Suprapubic skin (tissue), 4 donors: Measurements from ENCODE around the gene USP5. TPM values are rescaled to one million over a fixed set of nuclear protein-coding genes. Genes with fewer than 3 reads are reported as not detected.
A peak's percentile ranks its signal among the peaks of the same experiment; 100 is the strongest.
"Not testable (repeated sequence)": the region's sequence is repeated elsewhere in the genome, so short reads cannot be mapped to it uniquely, and the experiment has no call there.

Source experiments
- DNase-seq, 2 donors: peaks; one replicate each; pipeline ENCODE4 v3.0.0-alpha.2; 2019; ENCODE audit warnings: low spot score in 2 of 2
- H3K27ac ChIP-seq: fragments of 200-600 bp; sonication (generic); one replicate; pipeline ENCODE4 v1.5.1; 2019
- H3K27me3 ChIP-seq: fragments of 200-600 bp; sonication (generic); one replicate; pipeline ENCODE4 v1.5.1; 2019
- H3K36me3 ChIP-seq: fragments of 200-600 bp; sonication (generic); one replicate; pipeline ENCODE4 v1.5.1; 2019
- H3K4me1 ChIP-seq: fragments of 200-600 bp; sonication (generic); one replicate; pipeline ENCODE4 v1.5.1; 2019
- H3K4me3 ChIP-seq: fragments of 200-600 bp; sonication (generic); one replicate; pipeline ENCODE4 v1.5.1; 2019; ENCODE audit warnings: mild to moderate bottlenecking
- H3K9me3 ChIP-seq: fragments of 200-600 bp; sonication (generic); one replicate; pipeline ENCODE4 v1.5.1; 2019
- EP300 ChIP-seq: sonication (generic); formaldehyde crosslinking; IDR thresholded peaks from one replicate; pipeline ENCODE4 v1.6.1; 2017; ENCODE audit warnings: antibody characterized with exemption
- POLR2A ChIP-seq, 2 donors: fragments of 450-650 bp; IDR thresholded peaks; one replicate each; pipeline ENCODE4 v1.6.1; 2017; ENCODE audit warnings: antibody characterized with exemption in 2 of 2, mild to moderate bottlenecking in 2 of 2, moderate library complexity in 2 of 2
- POLR2AphosphoS5 ChIP-seq, 3 donors: sonication (generic); formaldehyde crosslinking; IDR thresholded peaks; one replicate each; pipeline ENCODE4 v1.6.1; 2017; ENCODE audit warnings: antibody characterized with exemption in 3 of 3
- WGBS: methylation state at CpG from one replicate; pipeline ENCODE4 v1.1.5; 2018; 5-methylcytosine and 5-hydroxymethylcytosine counted together
- total RNA-seq, 4 donors: library from RNA; depleted of rRNA; stranded (reverse); fragments of >200 nt; gene quantifications; one replicate each; pipeline ENCODE4 v1.1.0, GENCODE V29; 2016
- TF ChIP-seq, protein P1 (sequence below), 2 donors: fragments of 200-600 bp in 1 of 2; fragments of 450-650 bp in 1 of 2; sonication (generic) in 1 of 2; IDR thresholded peaks; one replicate each; pipeline ENCODE4 v1.5.1; 2016 to 2019; ENCODE audit warnings: antibody characterized with exemption in 2 of 2, mild to moderate bottlenecking in 1 of 2, moderate library complexity in 1 of 2

Gene USP5
- total RNA-seq, 4 donors from 2014 or later: 54.7 to 71.8 (median 68.9) TPM

DNA sequence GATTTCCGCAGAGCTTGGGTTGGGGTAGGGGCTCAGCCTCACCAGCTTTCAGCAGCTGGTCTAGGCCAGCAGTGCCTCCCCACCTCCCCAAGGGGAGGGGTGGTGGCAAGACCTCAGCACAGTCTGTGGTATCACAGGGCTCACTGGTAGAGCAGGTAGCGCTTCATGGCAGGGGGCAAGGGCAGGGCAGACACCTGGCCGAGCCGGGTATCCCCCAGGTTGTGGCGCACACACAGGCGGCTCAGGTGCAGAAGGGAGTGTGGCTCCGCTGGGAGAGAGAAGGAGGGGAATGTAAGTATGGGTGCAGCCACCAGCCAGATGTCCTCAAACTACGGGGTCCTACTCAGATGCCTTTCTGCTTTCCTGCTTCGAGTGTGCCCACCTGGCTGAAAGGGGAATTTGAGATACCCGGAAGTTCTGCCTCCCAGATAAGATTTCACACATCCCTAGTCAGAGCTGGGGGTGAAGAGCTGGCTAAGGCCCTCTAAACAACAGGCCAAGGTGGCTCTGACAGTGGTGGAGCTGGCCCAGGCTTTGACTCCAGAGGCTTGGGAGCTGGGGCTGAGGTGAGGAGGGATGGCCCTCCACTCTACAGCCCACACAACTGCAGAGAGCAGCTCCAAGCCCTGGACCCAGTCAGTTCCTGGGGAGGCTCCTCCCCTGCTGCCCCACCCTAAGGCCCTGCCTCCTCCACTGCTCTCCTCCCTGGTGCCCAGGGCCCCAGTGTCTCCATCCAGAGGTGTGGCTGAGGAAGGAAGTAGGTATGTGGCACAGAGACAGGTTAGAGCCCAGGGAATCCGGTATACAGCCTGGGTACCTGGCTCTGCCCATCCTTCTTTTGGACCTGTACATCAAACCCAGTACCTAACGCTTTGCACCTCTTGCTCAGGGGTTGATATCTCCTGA lies 19.4 kb downstream of the USP5 start:
- Histone ChIP-seq H3K4me3 (peak overlapping the region; percentile 90), H3K4me1 (peaks cover 69% of the 10 kb centered on the region)
- TF ChIP-seq, protein P1, sequence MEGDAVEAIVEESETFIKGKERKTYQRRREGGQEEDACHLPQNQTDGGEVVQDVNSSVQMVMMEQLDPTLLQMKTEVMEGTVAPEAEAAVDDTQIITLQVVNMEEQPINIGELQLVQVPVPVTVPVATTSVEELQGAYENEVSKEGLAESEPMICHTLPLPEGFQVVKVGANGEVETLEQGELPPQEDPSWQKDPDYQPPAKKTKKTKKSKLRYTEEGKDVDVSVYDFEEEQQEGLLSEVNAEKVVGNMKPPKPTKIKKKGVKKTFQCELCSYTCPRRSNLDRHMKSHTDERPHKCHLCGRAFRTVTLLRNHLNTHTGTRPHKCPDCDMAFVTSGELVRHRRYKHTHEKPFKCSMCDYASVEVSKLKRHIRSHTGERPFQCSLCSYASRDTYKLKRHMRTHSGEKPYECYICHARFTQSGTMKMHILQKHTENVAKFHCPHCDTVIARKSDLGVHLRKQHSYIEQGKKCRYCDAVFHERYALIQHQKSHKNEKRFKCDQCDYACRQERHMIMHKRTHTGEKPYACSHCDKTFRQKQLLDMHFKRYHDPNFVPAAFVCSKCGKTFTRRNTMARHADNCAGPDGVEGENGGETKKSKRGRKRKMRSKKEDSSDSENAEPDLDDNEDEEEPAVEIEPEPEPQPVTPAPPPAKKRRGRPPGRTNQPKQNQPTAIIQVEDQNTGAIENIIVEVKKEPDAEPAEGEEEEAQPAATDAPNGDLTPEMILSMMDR (IDR thresholded peaks at IDR 0.05): no peak
- TF ChIP-seq EP300 (no peak), POLR2AphosphoS5 (IDR thresholded peaks at IDR 0.05) (no peak), POLR2A (IDR thresholded peaks at IDR 0.05) (no peak)

DNA sequence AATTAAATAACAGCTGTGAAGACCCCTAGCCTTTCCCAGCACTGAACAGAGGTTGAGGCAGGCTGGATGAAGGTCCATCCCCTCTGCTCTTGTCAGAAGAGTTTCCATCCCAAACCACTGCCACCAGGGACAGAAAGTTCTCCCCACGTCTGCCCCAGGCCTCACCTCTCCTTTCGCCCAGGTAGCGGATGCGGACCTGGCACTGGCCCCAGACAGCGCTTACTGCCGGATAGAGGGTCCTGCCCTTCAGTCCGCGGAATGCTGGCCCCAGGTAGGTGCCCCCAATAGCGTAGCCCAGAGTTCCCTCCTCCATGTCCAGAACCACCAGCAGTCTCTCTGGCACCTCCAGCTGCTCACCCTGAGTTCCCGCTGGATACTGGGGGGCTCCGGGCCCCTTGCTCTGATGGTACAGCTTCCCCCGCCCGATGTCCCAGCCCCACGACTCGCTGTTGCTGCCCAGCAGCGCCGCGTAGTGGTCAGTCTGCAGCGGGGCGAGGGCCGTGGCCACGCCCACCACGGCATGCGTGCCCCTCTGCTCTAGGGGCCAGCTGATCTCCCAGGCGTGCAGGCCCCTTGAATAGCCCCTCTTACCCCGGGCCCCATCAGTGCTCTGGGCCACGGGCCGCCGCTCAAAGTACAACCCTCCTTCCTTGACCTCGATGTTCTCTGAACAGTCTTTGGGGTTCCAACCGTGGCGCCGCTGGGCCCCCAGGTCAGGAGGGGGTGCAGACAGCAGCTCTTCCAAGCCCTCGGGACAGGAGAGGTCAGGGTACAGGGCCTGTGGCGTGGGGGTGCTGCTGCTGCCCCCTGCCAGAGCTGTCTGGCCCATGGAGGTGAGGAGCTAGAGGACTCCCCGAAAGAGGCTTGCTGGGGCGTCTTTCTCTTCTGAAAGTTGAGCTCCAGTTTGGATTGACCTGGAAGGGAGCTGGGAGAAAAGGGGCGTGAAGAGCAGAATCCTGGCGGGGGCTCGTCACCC lies 20.4 kb downstream of the USP5 start:
- DNase-seq: peak; percentile 91 to 92
- H3K27ac ChIP-seq: peak overlapping the region; percentile 82
- peak overlapping the region; percentile 90 for H3K4me3 ChIP-seq
- TF ChIP-seq POLR2AphosphoS5 (IDR thresholded peaks at IDR 0.05): peak in 2 of 3 donors; percentile 3 to 46
- TF ChIP-seq, protein P1 (IDR thresholded peaks at IDR 0.05): peak; percentile 49 to 98
- no peak for TF ChIP-seq EP300
- no peak for TF ChIP-seq POLR2A (IDR thresholded peaks at IDR 0.05)
- H3K27me3 ChIP-seq: no peaks in the 10 kb centered on the region
- H3K36me3 ChIP-seq: peaks cover 21% of the 10 kb centered on the region
- under 1% methylated on average over 21 of the region's 40 CpGs for WGBS
- H3K4me1 ChIP-seq: peaks cover 61% of the 10 kb centered on the region
- no peaks in the 10 kb centered on the region for H3K9me3 ChIP-seq

More for the DNA sequence above, 19.4 kb downstream of the USP5 start:
- Histone ChIP-seq H3K36me3 (peaks cover 21% of the 10 kb centered on the region), H3K9me3 (no peaks in the 10 kb centered on the region), H3K27ac (no peak overlapping the region), H3K27me3 (no peaks in the 10 kb centered on the region)
- DNase-seq: no peak
- 55% methylated on average over 6 of the region's 12 CpGs for WGBS

DNA sequence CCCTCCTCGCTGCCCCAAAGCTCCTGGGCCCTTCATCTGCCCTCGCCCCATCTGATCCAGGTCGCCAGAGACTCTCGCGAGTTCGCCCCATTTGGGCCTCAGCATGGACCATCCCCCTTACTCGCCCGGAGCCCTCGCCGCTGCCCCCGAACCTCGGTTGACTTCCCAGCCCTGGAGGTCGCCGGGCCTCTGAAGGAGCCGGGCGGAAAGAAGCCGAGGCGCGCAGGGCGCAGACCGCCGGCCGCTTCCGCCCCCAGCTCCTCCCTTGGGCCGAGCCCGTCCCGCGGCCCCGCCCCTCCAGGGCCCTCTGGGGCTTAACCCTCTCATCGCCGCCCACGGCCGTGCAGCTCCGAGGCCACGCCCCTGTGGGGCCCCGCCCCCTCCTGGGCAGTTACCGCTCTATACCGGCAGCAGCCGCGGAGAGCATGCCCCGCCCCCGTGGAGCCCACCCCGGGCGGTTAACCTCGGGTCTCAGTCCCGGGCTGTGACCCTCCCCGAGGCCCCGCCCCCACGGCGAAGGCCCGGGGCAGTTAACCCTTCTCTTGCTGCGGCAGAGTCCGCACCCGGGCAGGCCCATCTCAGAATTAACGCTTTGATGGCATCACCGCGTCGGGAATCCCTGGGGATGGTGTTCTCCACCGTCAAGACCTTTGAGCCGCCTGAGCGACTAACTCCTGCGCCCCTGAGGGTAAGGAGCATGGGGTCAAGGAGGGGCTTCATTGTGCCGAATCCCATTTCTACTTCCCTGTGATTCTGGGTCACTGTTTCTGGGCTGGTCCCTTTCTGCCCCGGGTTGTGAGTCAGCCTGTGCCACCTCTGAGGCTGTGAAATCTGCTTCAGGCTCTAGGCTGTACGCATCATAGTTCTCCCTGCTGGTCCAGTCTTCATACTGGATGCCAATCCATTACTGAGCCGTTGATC lies 21.4 kb downstream of the USP5 start, which contains the start of gene SPSB2:
Gene SPSB2, minus strand, starts transcription at position 210 of the 921 bp plus-strand sequence. CDS start 402 bp downstream, outside the sequence.
- peaks cover 21% of the 10 kb centered on the region for H3K36me3 ChIP-seq
- peak; percentile 98 to 99 for DNase-seq
- no peaks in the 10 kb centered on the region for H3K27me3 ChIP-seq
- H3K27ac ChIP-seq: peak within 1 kb of the TSS; percentile 82
- TF ChIP-seq EP300 (no peak), POLR2A (IDR thresholded peaks at IDR 0.05) (no peak), POLR2AphosphoS5 (IDR thresholded peaks at IDR 0.05) (peak in 1 of 3 donors; percentile 21)
- TF ChIP-seq, protein P1 (IDR thresholded peaks at IDR 0.05): no peak
- peaks cover 56% of the 10 kb centered on the region for H3K4me1 ChIP-seq
- no peaks in the 10 kb centered on the region for H3K9me3 ChIP-seq
- WGBS: 2% methylated on average over 22 of the region's 66 CpGs
- peak within 1 kb of the TSS; percentile 90 for H3K4me3 ChIP-seq

DNA sequence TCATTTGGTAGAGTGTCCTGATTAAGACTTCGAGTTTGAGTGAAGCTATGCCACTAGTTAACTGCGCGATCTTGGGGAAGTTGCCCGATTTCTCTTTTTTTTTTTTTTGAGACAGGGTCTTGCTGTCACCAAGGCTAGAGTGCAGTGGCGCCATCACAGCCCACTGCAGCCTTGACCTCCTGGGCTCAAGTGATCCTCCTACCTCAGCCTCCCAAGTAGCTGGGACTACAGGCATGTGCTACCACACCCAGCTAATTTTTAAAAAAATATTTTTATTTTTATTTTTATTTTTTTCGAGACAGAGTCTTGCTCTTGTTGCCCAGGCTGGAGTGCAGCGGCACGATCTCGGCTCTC lies 22.0 kb downstream of the USP5 start:
- WGBS: 39% methylated on average over 9 of the region's 9 CpGs
- peak overlapping the region; percentile 82 for H3K27ac ChIP-seq
- H3K9me3 ChIP-seq, DNase-seq, H3K27me3 ChIP-seq: not testable (repeated sequence)
- H3K4me3 ChIP-seq: peak overlapping the region; percentile 90
- H3K4me1 ChIP-seq: peaks cover 49% of the 10 kb centered on the region
- H3K36me3 ChIP-seq: peaks cover 21% of the 10 kb centered on the region

DNA sequence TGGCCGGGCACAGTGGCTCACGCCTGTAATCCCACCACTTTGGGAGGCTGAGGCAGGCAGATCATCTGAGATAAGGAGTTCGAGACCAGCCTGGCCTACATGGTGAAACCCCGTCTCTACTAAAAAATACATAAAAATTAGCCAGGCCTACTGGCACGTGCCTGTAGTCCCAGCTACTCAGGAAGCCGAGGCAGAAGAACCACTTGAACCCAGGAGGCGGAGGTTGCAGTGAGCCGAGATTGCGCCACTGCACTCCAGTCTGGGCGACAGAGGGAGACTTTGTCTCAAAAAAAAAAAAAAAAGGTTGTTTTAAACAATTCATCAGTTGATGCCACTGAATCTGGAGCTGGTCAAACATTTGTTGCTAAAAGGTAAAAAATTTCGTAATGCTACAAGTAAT lies 27.9 kb downstream of the USP5 start:
- not testable (repeated sequence) for H3K4me1 ChIP-seq, H3K27ac ChIP-seq, H3K27me3 ChIP-seq, DNase-seq, H3K4me3 ChIP-seq, H3K9me3 ChIP-seq
- H3K36me3 ChIP-seq: peaks cover 15% of the 10 kb centered on the region
- WGBS: 92% methylated on average over 11 of the region's 11 CpGs
